ENCODE results near the gene PLPP2.
A peak's percentile ranks its signal among the peaks of the same experiment; 100 is the strongest.

The PLPP2 gene

DNA sequence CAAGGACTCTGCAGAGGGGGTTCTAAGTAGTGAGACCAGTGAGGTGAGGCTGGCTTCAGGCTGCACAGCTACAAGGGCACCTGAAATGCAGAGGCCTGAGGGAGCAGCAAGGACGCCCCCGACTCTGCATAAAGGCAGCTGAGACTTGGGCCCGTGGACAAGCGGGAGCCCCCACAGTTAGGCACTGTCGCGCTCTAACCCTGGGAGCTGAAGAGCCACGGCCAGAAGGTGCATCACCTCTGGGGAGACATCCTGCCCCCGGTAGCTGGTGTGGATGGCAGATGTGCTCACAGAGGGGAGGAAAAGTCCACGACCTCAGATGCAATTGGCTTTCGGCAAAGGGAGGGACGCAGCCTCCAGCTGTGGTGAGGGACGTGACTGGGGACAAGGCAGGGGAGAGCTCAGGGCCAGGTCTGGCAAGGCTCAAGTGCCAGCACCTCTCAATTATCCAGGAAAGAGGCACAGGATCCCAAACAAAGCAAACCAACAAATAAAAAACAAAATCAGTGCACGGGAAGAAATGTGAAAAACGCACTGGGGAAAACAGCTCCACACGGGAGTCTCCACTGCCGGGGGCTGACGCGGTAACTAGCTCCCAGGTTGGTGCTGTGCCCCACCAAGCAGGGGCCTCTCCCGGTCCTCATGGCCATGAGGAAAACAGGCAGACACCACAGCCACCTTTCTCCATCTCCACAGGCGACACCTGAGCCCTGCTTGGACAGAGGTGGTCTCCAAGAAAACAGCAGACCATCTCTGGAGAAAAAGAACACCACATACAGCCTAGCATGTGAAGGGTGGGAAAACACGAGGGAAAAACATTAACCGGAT is 23.0 kb upstream of the PLPP2 start:
- no peak for DNase-seq

DNA sequence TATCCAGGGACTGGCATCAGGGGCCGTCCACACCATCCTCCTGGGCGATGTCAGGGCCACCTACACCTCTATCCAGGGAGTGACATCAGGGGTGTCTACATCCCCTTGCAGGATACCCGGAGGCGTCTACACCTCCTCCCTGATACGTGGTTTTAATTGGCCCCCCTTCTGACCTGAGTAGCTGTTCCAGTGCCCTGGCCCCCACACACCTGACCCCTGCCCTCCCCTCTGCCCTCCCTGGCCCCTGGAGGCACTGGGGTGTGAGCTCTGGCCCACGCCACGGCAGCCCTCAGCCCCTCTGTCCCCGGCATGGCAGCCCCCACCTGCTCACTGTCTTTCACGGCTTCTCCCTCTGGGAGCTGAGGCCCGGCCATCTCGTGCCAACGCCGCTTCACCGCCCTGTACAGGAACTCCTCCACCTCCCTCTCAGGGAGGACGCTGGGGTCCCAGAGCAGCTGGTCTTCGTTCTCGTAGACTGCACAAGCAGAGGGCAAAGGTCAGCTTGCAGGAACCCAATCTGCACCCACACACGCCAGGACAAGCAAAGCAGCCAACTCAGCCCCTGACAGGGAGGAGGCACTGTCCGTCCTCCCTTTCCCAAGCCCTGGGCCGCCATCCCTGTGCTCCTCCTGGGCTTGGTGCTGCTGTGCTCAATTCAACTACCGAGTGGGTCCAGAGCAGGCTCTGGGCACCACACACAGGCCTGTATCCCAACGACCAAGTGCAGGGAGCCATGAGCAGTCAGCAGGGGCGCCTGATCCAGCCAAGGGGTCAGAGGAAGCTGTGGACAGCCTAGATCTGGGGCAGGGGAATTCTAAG is 22.2 kb upstream of the PLPP2 start:
- no peak for DNase-seq

DNA sequence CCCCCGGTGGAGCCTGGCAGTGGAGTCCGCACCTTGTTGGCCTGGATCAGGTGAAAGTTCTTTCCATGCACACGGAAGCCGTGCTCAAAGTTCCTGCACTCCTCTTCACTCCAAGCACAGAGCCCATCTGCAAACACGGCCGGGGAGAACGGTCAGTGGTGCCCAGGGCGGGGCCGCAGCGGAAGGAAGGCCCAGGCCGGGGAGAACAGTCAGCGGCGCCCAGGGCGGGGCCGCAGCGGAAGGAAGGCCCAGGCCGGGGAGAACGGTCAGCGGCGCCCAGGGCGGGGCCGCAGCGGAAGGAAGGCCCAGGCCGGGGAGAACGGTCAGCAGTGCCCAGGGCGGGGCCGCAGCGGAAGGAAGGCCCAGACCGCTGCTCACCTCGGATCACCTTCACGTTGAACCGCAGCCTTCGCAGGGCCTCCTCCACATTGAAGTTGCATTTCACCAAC is 20.6 kb upstream of the PLPP2 start:
- DNase-seq: no peak

DNA sequence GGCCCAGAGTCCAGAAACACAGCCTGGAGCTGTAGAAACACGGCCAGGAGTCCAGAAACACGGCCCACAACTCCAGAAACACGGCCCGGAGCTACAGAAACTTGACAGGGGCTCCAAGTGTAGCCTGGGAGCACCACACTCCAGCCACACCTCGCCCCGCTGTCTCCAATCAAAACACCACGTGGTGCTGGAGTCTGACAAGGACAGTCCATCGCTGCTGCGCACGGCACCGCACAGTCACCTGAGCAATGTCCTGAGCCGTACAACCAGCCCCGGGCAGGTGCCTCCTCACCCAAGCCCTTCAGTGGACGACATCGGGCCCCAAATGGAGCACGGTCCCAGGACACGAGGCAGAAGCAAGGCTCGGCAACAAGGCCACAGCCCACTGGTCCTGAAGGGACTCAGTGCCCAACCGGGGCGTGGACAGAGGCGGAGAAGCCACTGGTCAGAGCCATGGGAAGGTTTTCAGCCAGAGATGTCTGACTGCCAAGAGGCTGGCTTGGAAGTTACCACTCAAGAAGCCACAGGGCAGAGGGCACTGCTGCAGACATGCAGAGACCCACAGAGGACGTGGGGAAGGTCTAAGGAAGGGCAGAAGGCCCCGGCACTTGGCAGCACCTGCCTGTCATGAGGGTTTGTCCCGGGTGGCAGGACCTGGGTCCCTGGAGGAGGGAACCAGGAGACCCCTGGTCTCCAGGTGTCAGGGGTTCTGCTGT is 19.7 kb upstream of the PLPP2 start:
- DNase-seq: no peak

DNA sequence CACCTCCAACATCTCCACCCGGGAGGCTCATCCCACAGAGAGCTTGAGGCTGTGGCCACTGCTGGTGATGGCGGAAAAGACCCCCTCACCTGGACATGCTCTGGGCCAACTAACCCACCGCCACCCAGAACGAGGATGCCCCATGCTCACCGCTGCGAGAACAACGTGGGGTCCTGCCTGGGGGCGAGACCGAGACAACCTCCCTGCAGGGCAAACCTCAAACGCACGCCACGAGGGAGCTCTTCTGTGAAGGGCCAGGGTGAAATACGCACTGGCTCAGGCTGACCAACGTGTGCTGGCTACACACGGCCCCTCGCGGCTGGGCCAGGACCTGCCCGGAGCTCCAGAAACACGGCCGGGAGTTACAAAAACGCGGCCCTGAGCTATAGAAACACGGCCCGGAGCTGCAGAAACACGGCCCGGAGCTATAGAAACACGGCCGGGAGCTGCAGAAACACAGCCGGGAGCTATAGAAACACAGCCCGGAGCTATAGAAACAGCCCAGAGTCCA is 19.0 kb upstream of the PLPP2 start:
- no peak for DNase-seq

DNA sequence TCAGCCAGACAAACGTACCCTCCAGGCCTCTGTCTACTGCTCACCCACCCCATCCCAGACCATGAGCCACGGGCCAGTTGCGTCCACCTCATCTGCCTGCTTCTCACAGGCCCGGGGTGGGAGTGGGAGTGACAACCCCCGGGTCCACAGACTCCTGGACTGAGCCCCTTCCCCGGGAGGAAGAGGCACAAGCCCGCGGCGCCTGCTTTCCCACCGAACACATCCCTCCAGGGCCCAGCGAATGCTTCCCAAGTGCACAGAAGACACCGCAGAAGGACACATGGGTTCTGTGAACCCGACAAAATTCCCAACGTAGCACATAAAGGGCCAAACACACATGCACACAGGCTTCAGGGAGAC is 18.0 kb upstream of the PLPP2 start:
- no peak for DNase-seq

DNA sequence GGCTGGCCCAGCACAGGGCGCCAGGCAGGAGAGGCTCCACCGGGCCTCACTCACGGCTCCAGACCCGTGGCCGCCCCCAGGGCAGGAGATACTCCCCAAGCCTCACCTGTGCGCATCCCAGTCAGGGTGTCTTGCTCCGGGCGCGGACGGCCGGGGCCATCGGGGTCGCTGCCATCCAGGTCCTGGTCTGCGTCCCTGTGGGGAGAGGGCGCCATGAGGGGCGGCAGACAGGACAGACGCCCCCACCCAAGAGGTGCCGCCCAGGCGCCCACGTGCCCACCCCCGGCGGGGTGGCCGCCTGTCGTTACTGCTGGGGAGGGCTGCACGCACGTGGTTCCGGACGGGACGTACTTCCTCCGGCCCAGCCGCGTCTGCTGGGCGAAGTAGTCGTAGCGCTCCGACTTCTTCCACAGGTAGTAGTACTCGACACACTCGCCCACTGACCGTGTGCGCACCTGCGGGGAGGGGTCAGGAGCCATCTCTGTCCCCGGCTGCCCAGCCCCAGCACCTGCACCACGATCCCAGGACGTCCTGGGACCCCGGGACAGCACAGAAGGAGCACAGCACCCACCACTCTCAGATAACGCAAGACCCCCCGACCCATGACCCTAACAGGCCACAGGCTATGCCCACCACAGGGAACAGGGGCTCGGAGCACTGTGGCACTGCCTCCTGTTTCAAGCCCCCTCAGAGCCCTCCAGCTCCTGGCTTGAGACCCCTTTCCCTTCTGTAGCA is 17.4 kb upstream of the PLPP2 start:
- DNase-seq: no peak

DNA sequence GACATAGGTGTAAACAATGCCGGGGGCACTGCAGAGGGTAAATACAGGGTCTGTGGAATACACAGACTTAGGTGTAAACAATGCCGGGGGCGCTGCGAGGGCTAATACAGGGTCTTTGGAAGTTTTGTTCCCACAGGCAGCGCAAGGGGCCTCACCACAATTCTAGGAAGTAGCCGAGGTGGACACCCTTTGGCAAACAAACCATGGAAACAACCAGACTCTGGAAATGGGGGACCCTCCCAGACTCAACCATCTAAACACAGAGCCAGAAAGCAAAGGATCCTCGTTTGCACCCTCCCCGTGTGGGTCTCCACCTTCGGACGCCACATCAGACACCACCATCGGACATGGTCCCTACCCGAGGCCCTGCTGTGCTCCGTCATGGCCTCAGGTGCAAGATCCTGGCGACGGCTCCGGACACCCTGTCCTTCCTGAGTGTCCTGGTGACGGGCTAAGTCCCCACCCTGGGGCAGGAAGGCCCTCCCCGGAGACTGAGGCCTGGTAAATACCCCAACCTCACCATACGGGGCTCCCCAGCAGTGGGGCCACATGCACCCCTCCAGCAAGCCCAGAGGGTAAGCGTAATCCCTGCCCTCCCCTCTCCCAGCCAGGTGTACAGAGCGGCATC is 16.7 kb upstream of the PLPP2 start:
- no peak for DNase-seq

DNA sequence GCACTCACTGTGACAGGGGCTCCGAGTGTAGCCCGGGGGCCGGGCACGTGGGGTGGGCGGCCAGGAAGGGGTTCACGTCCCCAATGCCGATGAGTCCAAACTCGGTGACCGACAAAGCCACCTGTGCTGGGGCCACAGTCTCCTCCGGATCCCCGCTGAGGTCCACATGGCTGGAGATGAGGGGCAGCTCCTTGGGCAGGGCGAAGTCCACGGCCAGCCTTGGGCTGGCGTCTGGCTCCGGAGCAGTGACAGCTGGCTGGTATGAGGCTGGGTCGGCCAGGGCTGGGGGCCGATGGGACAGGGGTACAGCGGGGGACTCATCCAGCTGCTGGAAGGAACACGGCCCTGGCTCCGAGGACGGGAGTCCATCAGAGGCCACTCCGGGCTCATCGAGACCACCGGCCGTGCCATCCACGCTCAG is 15.9 kb upstream of the PLPP2 start:
- DNase-seq: no peak

DNA sequence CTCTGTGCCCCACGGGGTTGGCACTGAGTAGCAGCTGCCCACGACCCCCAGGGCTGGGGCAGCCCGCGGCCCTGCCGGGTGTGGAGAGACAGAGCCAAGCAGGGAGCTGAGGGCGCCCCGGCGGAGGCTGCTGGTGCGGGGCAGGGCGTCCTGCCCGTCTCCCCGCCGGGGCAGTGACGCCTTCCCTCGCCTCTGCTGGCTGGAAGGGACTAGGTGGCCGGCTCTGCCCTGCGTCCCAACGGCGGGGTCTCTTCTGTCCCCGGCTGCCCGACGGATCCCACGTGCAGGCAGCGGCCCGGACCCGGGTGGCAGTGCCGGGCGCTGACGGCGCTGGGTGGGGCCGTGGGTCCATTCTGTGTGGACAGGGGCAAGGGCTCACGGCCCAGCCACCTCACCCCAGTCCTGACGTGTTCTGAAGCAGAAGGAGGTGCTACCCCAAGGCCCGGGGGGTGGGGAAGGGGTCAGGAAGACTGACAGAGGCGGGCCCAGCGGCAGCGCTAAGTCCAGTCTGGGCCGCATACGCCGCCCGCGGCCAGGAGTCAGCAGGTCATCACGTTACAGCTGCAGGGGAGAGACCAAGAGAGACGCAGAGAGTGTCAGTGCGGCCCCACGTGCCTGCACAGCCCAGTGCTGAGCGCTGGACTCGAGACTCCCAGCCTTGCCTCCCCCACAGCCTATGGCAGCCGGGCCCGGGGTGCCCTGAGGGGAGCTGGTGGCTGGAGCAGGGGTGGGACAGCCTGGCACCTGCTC is 15.1 kb upstream of the PLPP2 start:
- DNase-seq: no peak

DNA sequence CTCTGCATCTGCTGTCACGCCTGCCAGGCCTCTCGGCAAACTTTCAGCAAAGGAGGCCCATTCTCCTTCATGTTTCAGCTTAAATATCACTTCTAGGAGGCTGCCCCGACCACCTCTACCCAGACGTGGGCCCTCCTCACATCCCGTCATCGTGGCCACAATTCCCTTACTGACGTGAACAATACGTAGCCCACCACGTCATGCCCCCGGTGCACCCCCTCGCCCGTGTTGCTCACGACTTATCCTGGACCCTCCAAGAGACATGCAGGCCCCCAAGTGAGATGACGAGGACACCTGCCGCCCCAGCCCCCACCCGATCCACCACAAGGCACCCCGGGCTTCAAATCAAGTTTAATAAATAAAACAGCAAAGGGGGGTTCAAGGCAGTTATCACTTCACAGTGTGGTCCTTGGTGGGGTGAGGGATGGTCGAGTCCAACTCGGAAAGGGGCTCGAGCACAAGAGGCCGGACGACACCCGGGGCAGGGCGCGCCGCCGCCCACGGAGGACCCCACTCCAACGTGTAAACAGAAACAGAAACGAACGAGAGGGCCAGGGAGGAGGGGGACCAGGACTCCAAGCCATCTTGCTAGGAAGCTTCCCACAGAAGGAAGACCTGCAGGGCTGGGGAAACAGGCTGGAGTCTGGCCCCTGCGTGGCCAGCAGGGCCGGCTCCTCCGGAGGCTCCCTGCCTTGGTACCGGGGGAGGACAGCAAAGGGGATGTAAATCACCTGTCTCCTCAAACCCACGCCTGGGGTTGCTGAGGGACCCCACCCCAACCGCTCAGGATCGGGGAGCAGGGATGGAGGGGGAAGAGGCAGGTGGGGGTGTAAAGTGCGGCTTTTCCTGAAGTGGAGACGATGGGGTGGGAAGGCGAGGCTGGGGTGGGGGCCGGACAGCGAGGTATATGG is 14.3 kb upstream of the PLPP2 start:
- DNase-seq: no peak

DNA sequence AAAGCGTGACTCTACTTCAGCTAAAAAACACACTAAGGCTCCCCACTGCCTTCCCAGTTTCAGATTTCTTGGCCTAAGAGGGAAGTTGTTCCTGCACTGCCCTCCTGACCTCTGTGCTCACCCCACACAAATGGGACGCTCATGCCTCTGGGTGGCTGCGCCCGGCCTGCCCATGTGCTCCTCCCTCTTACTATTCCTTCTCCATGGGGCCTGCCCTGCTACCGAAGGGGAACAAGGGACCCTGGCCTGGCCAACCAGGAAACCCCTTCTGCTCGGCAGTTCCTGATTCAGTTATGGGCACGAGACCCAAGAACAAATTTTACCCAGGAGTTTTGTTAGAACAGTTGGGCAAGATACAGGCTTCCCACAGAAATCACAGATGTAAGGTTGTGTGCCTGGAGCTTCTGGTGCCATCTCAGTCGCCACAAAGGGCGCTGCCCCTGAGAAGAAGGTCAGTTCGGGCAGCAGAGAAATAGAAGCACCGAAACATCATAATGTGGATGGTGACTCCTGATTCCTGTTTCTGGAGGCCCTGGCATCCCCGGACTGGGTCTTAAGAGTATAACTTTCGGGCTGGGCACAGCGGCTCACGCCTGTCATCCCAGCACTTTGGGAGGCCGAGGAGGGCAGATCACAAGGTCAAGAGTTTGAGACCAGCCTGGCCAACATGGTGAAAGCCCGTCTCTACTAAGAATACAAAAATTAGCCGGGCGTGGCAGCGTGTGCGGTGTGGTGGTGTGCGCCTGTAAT is 5.4 kb upstream of the PLPP2 start:
- DNase-seq: no peak

DNA sequence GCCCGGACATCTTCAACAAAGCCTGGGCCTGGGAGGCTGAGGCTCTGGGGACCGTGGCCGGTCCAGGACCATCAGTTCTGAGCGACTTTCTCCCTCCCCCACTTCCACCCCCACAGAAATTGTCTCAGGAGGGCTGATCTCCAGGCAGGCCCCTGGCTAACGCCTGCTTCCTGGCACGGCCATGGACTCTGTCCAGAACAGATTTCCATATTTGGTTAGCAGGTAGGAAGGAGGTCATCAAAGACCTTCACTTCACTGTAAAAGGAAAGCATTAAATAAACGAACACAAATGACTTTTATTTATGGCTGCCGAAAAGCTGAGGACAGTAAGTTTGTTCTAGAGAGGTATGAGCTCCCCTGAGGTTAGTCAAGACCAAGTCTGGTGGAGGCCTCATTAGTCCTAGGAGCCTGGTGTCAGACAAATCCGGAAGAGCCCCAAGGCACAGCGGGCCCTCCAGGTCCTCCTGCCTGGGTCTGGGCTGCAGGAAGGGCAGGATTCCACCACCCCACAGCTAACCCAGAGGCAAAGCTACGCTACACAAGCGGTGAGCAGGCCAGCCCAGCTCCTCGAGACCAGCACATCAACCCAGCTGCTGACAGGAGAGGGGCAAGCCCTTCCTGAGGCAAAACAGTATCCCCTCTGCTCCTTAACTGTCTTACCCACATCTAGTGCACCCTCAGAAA is 4.6 kb upstream of the PLPP2 start:
- DNase-seq: no peak

DNA sequence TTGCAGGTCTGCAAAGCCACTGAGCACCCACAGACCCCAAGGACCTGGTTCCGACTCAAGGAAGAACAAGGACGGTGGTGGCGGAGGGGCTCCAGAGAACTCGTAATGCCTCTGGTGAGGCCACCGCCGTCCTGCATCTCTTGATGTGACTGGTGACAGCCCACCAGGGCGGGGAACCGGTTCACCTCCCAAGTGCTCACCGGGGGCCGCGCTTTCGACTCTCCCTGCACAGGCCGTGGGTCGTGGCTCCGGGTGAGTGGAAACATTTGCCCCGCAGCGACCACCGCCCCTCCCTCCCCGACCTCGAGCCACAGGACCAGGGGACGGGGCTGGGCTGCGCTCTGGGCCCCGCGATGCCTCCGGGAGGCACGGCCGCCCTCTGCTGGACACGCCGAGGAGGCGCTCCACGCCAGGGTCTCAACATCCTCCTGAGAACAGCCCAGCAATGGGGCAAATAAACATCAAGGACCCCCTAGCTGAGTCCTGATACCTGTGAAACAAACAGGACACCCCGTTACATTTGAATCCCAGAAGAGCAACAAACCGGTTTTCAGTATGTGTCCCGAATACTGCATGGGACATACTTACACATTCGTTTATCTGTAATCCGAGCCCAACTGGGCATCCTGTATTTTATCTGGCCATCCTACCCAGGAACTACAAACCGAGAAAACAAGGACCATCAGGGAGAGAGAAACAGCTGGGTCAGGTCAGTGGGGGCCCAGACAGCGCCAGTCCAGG is 3.9 kb upstream of the PLPP2 start:
- DNase-seq: peak; percentile 26 to 32

DNA sequence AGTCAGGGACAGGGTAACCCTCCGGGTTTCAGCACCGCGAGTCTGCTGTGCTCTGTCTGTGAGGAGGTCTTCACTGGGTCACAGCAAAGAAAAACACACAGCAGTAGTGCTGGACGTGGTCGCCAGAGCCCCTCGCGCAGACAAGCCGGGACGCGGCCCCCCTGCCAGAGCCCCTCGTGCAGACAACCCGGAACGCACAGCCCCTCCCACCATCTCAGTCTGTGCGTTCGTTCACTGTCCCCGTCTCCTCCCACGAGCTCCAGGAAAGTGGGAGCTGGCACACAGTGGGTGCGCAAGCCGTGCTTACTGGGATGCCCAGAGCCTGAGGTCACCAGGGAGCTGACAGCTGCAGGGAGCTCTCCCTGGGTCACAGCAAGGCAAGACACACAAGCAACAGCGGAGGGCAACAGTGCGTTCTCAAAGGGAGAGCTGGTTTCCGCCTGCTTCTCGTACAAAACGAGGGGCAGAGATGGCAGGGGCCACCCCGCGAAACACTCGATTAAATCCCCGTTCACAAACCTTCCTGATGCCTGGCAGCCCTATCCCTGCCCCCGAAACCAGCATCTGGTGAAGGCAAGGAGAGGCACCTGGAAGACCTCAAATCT is 3.2 kb upstream of the PLPP2 start:
- DNase-seq: no peak

DNA sequence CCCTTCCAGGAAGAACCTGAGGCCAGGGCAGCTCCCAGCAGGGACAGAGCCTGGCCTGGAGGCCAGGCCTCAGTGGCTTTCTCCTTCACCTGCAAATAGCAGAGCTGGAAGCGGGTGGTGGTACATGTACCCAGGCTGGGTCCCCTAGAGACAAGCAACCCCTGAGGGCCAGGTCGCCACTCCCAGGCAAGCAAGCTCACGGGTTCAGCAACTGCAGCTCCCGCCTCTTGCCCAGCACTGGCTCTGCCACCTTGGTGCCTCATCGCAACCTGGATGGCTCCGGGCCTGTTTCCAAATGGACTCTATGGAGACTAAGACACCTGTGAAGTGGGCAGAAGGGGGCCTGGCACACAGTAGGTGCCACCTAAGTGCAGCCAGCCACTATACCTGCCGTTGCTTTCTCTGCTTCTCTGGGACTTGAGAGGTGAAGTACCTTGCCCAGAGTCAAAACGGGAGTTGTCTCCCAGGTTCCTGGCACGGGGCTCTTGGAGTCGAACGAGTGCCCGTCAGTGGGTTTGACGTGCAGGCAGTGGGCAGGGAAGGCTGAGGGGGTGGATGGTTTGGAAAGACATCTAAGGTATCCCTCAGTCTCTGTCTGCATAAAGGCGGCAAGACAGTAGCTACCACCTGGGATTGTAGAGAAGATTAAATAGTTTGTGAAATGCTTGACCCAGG is 2.4 kb upstream of the PLPP2 start:
- no peak for DNase-seq

DNA sequence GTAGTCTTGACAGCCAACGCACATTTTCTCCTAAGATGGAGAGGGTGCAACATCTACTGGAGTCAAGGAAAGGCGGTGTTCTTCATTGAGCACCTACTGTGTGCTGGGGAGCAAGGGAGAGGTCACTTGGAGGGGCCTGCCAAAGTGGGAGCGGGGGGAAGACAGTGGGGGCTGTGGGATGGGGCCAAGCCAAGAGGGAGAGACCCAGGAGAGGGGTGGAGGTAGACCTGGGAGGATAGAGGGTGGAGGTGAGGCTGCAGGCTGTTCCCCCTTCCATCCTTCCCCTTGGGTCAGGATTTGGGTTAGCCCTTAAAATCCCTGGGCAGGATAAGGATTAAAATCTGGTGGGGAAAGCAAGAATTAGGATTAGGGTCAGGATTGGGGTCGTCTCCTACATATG is 1.7 kb upstream of the PLPP2 start:
- DNase-seq: no peak

Data from activated CD4-positive, alpha-beta T cell treated with anti-CD3 and anti-CD28 coated beads, Interleukin-2, amount 50 U/mL, for 4 hours (primary cell).